NCI-H2029 (cell line): ENCODE data around the gene PRKCA.
A peak's percentile ranks its signal among the peaks of the same experiment; 100 is the strongest.
"Not testable (repeated sequence)": the region's sequence is repeated elsewhere in the genome, so short reads cannot be mapped to it uniquely, and the experiment has no call there.

Source experiments
- DNase-seq: peaks from one replicate; lab custom pipeline; 2025; lab: John Stamatoyannopoulos, UW

The PRKCA gene

DNA sequence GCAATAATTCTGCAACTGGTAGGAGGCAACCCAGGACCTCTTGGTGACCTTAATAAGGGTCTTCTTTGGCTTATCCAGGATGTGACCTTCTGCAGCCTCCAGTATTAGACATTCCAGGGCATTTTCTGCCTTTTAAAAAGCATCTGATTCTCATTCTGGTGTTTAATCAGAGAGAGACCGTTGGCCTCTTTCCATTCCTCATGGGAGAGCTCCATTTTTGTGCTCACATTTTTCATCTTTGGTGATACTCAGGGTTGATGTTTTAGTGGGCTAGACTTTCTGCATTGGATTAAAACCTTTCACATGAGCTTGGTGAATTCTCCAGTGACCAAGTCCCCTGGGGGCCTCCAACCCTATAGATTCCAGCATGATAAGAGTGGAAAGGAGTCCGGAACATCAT is 382.3 kb downstream of the PRKCA start:
- DNase-seq, result no peak

DNA sequence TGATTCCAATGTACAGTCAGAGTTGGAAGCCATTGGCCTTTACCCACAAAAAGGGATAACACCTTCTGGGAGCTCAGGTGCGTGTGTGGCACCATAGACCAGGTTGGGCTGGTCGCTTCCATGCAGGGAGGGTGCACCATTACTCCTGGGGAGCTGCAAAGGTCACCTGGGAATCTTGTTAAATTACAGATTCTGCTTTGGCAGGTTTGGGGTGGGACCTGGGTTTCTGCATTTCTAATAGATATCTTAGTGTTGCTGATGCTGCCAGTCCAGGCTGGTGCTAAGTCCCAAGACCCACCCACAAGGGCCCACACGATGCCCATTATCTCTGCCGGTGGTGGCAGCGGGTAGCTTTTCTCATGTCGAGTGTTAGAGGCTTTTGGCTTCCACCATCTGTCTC is 384.2 kb downstream of the PRKCA start:
- no peak for DNase-seq

GRCh38 chr17:66687570-66688284 is 385.3 kb downstream of the PRKCA start:
- DNase-seq, result peak; percentile 30

DNA sequence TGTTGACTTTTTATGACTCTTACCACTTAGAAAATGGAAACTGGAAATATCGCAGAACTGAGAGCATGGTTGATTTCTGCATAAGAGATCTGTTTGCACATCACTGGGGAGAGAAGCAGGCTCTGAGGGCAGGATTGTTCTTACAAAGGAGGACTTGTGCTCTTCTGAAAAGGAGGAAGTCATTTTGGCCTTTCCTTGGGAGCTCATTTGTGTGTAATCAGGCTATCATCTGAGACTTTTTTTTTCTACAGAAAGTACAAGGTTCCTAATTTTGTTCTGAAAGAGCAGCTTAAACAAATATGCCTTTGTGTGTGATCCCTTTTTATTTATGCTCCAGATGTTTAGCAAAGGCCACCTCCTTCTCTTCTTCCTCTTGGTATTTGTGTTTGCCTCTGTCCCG is 386.8 kb downstream of the PRKCA start:
- DNase-seq, result no peak

DNA sequence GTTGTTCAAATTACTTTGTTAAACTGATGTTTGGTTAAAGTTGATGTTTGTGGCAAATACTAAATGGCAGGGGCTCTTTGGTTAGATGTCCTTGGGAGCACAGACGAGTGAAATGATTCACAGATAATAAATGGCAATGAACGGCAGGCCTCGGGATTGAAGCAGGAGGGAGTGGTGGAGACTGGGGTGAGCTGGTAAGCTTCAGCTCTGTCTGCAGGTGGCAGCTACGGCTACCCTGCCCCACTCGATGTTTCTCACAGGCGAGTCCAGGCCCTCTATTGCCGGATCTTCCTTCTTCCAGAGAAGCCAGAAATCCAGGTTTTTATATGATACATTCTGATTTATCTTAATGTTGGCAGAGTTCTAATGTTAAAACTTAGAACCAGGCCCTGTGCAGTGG is 387.8 kb downstream of the PRKCA start:
- DNase-seq, result no peak

GRCh38 chr17:66691644-66692420 is 389.4 kb downstream of the PRKCA start:
- peak; percentile 24 for DNase-seq

GRCh38 chr17:66692421-66692690 is 389.9 kb downstream of the PRKCA start:
- no peak for DNase-seq

- DNase-seq, result no peak
Measured at GRCh38 chr17:66695098-66695497, 392.7 kb downstream of the PRKCA start.

DNA sequence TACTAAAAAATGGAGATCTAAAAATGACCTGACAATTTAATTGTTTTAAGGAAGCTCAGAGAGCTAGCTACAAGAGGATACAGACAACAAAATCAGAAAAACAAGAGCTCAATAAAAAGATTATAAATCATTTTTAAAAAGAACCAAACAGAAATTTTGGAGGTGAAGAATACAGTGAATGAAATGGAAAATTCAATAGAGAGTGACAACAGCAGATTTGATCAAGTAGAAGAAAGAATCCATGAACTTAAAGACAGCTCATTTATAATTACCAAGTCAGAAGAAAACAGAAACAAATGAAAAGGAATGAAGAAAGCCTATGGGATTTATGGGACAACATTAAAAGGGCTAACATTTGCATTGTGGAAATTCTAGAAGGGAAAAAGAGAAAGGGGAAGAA is 395.9 kb downstream of the PRKCA start:
- DNase-seq, result no peak

DNA sequence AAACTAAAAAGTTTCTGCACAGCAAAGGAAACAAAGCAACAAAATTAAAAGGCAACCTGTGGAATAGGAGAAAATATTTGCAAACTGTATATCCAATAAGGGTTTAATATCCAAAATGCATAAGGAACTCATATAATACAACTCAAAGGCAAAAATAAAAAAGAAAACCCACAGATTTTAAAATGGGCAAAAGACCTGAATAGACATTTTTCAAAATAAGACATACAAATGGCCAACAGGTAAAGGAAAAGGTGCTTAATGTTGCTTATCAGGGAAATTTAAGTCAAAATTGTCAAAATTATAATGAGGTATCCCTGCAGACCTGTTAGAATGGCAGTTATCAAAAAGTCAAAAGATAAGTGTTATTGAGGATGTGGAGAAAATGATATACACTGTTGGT is 399.0 kb downstream of the PRKCA start:
- DNase-seq, result no peak

- no peak for DNase-seq
Measured at GRCh38 chr17:66702106-66702936, 399.9 kb downstream of the PRKCA start.

DNA sequence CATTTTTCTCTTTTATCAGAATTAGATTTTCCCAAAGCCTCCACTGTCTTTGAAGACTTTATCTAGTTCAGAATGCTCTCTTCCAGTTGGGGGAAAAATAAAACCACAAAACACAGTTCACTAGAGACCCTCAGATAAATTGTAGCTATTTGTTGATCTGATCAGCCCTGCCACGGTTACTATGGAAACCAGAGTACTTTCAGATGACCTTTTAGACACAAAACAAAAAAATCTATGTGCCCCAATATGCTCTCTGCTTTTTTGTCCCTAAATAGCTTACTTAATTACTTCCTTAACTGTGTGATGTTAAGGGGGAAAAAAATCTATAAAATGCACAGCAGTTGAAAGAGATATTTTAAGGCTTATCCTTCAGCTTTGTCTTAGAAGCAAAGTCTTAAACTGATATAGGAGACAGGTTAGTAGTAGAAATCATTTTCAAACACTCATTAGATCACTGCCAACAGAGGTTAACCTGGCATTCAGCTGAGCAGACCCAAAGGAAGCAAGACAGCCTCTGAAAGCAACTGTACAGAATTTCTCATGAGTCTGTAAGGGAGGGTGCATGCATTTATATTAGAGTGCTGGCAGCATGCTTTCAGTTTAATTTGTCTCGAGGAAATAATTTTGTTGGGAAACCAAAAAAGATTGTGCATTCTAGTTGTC is 402.6 kb downstream of the PRKCA start:
- no peak for DNase-seq

- DNase-seq, result no peak
Measured at GRCh38 chr17:66706851-66707450, 404.5 kb downstream of the PRKCA start.

- DNase-seq, result no peak
Measured at GRCh38 chr17:66711401-66711800, 409.0 kb downstream of the PRKCA start.

DNA sequence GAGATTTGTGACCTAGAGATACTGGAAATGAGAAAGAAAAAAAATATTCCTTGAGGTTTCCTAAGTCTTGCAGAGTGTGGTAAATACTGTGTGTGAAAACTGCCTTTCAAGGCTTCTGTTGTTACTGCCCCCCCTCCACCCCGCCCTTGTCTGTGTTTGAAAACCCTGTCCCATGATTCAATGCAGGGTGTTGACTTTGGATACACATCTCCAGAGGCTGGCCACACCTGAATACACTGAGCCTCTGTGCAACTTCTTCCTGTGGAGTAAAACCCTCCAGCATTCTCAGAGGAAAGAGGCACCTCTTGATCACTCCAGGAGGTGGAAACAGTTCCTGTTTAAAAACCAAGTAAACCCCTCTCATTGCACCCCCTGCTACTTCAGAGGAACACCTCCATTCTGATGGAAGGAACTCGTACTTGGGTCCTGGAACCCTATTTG is 409.5 kb downstream of the PRKCA start:
- peak; percentile 39 for DNase-seq

DNA sequence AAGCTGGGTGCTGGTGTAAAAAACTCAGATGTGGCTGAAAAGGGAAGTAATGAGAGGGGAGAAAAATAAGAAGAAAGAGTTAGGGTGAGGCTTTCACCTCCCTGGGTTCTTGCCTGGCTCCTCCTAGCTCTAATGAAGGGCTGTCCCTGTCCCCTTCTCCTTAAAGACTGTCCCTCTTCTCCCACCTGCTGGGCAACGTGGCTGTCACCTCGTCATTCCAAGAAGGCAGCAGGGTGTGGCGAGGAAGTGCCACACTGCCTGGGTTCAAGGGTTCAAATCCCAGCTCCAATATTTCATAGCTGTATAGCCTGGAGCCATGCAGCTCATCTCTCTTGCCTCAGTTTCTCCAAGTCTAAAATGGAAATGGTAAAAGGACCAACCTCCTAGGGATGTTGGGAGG is 410.0 kb downstream of the PRKCA start:
- no peak for DNase-seq

DNA sequence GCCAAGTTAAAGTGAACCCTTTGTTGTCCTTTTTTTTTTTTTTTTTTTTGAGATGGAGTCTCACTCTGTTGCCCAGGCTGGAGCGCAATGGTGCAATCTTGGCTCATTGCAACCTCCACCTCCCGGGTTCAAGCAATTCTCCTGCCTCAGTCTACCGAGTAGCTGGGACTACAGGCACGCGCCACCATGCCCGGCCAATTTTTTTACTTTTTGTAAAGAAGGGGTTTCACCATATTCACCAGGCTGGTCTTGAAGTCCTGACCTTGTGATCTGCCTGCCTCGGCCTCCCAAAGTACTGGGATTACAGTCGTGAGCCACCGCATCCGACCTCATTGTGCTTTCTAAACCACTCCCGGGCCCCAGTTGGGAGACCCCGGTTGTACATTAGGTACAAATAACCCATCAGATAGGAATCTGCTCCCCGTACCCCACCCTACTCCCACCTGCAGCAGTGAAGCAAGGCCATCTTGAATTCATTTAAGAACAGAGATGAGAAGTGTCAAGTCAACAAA is 410.7 kb downstream of the PRKCA start:
- not testable (repeated sequence) for DNase-seq

- no peak for DNase-seq
Measured at GRCh38 chr17:66713533-66714042, 411.2 kb downstream of the PRKCA start.

DNA sequence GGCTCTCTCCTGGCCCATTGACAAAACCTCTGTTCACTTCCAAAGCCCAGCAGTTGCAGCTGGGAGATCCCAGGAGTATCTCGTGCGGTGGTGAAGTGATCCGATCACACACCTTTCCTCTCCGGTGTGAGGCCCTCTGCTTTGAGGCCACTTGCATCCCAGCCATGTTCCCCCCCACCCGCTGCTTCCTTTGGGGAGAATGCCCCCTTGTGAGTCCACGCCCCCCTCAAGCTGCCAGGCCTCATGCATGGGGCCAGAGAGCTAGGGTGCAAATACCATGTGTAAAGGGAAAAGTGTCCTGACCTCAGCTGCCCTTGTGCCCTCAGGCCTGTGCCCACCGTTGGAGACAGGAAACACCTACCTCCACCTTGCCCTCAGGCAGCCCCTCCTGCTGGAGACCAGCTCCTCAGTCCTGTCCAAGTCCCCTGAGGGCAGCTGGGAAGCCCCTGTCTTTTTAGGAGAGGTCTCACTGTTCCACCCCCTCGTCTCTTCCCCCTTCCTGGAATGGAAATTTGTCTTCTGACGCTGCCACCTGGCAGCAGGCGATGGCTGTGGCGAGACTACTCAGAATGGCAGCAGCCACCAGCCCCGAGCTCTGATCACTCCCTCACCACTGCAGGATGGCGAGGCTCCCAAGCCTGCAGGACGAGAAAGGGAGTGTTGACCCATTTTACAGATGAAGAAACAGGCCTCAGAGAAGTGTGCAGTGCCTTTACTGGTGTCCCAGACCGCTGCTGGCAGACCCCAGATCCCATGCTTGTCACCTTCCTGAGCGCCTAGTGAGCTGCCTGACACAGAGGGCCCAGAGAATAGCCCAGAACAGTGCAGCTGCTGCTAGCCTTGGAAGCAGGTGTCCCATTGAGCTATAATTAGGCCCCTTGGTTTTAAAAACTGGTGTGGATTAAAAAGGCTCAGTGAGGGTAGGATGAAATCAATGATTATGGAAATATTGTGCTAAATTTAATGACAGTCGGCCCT is 411.9 kb downstream of the PRKCA start:
- no peak for DNase-seq

DNA sequence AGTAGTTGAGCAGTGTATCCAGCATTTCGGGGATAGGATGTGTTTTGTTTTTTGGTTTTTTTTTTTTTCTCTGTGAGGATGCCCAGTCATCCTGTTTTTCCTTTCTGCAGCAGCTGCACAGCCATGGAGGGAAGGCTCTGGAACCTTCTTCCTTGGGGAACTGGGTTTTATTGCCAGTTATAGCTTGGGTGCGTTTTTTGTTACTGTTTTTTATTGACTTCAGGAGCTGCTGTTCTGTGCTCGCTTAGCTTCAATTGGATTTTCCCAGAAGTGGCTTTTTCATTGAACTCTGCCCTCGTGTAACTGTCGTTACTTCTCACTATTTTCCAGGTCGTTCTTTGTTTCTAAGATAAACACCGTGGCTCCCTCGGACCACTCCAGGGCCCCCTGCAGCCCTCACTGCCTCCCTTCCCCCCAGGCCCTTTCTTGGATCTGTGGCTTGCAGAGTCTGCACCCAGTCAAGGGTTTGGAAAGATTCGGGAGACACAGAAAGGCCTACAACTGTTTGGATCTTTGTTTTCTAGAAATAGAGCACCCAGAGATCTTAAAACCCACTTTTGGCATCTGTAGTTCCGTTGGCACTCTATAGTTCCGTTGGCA is 412.8 kb downstream of the PRKCA start:
- no peak for DNase-seq
